Measurements from ENCODE around the gene CYB561A3.

Gene CYB561A3

DNA sequence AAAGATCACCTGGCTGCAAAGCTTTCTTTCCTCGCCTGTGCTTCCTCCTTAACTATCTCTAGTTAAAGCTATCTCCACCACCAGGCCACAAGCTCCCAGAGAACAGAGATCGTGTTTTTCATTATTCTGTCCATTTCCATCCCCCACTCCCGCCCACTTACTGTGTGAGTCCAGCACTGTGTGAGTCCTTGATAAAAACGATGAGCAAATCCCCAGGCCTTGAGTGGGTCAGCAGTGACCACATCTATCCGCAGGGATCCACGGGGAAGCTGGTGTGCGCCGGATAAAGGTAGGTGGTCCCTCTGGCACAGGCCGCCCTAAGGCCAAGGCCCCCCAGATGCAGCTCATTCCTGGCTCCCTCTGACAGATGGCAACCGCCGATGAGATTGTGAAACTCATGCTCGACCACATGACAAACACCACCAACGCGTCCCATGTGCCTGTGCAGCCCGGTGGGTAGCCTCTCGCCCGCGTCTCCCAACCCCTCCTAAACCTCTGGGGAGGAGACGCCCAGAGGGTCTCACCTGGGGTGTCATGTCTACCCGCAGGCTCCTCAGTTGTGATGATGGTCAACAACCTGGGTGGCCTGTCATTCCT, 19.4 kb downstream of the CYB561A3 start:
- no peak for DNase-seq

DNA sequence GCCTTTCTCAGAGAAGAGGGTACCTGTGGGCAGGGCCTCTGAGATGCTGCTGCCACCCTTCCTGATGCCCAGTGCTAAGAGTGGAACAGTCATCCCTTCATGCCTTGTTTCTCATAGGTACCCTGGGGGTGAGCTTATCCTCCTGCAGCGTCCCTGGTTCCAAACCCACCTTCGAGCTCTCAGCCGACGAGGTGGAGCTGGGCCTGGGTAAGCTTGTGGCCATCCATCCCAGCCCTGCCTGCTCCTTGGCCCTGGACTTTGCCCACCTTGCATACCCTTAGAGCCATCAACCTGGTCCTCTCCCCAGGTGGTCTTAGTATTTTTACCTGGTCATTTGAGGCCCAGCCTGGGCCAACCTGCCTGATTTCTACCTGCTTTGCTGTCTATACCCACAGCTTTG, 20.0 kb downstream of the CYB561A3 start:
- DNase-seq, result no peak

DNA sequence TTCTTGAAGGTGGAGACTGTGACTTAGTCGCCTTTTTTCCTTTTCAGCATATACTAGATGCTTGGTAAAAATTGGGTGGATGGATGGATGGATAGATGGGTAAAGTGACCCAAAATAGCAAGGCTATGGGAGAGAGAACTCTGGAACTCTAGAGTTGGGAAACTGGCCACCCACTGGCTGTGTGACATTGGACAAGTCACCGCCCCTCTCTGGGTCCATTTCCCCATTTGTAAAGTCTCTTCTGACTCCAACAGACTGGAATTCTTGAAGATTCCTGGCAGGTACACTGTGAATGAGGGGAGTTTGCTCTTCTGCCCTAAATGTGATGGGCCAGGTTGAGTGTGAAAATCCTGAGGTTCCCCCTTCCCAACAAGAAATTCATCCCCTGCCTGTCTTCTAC, 20.7 kb downstream of the CYB561A3 start:
- DNase-seq, result no peak

DNA sequence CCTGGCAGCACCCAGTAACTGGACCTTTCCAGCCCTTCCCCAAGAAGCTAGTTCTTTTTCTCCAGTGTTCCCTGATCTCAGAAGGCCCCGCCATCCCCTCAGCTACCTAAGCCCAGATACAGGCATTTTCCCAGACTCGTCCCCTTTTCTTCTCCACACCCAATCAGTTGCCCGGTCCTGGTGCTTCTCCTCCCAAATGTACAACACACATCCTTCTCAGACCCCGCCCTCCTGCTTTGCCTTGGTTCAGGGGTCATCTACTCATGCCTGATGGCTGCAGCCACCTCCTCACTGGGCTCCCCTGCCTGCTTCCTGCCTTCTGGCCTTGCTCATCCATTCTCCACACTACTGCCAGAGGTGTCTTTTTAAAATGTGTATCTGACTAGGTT, 22.2 kb downstream of the CYB561A3 start:
- no peak for DNase-seq

DNA sequence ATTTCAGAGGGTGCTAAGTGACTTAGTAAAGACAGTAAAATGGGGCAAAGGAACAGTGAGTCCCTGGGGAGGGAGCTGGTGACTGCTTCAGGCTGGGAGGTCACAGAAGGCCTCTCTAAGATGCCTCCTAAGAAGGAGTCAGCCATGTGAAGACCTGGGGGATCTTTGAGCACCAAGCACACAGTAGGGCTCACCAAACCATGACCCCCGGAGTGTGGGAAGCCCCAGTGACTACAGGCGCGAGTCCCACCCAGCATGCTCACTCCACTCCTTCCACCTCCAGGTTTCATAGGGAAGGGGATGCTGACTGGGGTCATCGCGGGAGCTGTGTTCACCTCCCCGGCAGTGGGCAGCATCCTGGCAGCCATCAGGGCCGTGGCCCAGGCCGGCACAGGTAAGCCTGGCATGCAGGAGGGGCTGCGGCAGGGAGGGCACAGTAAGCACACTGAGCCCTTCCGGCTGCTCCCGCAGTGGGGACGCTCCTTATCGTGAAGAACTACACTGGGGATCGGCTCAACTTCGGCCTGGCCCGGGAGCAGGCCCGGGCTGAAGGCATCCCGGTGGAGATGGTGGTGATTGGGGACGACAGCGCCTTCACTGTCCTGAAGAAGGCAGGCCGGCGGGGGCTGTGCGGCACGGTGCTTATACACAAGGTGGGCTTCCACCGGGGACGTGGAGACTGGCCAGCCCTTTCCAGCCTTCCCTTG, 22.7 kb downstream of the CYB561A3 start:
- no peak for DNase-seq

DNA sequence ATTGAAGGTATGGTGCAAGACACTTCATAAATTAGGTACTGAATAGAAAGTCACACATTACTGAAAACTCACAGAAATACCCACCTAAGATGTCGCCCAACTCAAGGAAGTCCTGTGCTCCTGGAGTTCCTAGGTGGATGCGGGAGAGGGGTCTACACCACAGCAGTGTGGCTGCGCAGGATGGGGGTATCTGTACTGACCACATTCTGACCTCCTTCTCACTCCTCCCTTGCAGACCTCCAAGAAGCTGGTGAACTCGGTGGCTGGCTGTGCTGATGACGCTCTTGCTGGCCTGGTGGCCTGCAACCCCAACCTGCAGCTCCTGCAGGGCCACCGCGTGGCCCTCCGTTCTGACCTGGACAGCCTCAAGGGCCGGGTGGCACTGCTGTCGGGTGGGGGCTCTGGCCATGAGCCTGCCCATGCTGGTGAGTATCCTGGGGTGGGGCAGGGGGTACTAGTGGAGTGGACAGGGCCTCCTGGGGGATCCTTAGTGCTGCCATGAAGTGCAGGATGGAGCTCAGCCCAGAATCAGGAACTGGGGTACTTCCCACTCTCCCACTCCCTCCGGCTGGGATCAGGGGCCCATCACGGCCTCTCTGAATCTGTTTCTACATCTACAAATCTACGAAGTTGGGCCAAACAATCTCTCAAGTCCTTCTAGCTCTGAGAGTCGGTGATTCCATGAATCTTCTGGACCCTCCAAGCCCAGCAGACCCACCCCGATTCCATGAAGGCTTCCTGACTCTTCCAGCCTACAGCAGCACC, 23.8 kb downstream of the CYB561A3 start:
- DNase-seq, result no peak

DNA sequence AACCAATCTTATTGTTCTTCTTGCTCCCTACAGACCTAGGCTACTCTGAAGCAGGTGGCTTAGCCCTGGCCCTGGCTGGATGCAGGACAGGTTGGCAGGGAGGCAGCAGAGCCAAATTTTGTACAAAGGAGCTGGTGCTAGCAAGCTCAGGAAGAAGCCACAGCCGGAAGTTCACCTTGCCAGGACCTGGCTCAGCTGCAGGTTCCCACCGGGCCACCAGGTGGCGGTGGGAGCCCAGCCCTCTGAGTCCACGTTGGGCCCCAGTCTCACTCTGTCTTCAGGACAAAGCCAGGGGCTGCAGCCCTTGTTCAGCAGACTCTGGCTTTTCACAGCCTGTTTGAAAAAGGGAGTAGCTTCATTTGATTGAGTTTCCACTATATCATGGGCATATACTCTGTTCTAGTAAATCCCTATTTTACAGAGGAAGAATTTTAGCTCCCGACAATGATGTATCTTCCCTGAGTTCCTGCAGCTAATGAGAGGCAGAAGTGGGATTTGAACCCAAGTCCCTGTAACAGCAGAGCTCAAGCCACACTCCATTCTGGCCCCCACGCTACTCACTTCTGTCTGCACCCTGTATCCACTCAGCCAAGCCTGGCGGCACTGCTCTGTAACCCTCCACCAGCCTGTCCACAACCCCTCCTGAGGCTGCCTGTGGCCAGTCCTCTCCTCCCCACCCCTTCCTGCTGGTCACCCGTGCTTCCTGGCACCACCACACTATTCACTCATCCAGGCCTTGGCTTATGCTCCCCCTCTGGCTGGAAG, 25.3 kb downstream of the CYB561A3 start:
- DNase-seq, result peak; percentile 78

DNA sequence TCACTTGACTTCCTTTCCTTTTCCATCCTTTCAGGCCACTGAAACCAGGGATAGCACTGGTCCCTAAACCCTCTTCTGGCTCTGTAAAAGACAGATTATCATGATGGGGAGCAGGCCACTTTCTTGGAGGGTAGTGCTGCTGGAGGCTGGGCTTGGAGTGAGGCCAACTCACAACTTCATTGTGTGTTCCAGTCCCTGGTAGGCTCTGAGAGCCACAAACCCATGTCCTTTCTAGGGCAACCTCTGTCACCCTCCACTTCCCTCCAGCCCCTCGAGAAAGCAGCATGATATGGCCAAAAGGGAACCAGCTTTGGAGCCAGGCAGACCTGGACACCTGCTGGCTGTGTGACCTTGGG, 26.3 kb downstream of the CYB561A3 start:
- no peak for DNase-seq

DNA sequence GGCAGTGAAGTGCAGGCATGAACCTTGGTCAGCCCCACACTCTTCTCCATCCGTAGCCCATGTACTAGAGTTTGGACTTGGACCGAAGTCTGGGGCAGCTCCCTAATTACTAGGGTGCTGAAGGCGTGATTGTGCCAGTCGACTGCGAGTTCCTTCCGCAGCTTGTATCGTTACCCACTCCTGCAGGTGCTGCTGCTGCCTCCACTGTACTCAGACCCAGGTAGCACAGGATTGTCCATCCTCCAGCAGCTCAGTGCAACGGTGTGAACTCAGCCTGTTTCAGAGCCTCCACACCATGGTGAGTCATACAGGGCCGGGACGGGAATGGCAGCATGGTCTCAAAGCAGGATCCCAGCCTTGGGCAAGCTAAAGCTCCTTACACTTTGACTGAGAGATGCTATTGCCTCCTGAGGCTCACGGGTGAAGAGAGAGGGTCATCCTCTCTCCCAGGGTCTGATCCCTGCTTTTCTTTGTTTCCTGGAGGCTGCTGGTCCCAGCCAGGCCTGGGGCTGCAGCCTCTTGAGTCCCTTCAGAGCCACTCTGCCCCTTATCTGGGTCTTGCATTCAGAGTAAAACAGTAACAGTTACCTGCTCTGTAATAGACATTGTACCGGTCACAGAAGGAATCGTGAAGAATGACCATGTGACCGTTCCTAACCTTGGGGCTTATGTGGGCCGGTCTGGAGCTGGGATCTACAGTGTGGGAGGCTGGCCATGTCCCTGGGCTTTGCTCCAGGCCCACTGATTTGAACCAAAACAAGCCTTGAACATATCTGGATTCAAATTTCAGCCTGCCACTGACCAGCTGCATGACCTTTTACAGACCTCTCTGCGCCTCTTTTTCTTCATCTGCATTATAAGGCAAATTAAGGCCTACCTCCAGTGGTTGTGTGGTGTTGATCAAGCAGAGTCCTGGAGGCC, 27.0 kb downstream of the CYB561A3 start:
- DNase-seq, result no peak

DNA sequence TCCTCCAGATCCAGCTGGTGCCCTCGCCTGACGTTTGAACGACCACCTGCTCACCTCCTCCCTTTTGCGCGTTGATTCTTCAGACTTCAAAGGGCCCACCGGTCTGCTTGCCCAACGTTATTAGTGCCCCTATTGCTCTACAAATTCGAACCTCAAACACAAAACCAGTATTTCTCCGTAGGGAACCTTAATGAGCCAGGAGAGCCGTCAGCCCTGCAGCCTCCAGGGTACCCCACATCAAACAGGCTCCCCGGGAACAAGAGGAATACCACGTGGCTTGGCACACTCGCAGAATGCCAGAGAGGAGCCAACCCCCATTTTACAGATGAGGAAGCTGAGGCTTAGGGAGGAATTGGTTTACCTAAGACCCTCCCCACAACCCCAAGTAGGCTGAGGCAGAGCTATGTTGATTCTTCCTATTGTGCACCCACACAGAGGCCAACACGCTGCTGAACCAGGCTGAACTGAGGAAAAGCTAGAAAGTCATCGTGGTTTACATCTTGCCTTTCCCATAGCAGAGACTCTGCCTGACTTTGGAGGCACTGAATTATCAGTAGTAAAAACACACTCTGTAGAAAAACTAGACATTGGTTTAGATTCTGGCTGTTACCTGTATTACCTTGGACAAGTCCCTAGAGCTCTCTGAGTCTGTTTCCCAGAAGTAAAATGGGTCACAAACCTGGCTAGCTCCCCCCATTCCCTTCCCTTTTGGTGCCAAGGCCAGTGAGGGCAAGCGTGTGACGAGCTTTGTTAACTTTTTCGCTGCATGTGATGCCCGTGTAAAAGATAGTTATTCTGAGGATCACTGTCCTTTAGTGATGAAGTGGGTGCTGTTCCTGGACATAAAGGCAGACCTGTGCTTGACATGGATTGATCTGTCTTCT, 27.9 kb downstream of the CYB561A3 start:
- no peak for DNase-seq

DNA sequence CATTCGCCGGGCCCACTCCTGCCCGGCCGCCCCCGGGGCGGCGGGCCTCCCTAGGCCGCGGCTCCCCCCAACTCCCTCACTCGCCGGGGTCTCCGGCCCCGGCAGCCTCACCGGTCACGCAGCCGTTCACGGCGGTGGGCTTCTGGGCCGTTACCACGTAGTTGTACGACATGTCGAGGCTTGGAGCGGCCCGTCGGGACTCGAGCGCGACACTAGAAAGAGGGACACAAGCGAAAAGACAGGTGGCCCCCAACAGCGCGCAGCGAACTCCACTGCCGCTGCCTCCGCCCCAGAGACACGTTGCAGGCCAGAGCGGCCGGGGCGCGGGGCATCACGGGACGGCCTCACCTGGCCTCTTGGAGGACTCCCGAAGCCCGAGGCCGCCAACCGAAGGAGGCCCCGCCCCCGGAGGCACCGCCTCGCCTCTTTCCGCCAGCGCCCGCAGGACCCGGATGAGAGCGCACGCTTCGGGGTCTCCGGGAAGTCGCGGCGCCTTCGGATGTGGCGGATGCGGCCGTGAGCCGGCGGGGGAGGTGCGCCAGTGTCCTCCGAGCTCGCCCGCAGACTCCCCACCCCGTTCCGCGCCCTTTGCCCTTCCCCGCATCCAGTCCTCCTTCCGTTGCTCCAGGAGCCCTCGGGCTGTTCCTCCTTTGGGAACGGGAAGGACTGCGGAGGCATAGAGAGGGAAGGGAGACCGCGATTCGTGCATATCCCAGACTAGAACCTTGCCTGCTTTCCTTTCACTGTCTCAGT, 28.7 kb downstream of the CYB561A3 start, which contains the start of the genes DDB1 and TKFC:
TSS of gene DDB1 (minus strand) at position 309 of the 753 bp plus-strand sequence. CDS start at position 172, 137 bp downstream.
TSS of gene TKFC (plus strand) at position 432 of the 753 bp plus-strand sequence. CDS start 1,501 bp downstream, outside the sequence.
- DNase-seq, result peak; percentile 96

DNA sequence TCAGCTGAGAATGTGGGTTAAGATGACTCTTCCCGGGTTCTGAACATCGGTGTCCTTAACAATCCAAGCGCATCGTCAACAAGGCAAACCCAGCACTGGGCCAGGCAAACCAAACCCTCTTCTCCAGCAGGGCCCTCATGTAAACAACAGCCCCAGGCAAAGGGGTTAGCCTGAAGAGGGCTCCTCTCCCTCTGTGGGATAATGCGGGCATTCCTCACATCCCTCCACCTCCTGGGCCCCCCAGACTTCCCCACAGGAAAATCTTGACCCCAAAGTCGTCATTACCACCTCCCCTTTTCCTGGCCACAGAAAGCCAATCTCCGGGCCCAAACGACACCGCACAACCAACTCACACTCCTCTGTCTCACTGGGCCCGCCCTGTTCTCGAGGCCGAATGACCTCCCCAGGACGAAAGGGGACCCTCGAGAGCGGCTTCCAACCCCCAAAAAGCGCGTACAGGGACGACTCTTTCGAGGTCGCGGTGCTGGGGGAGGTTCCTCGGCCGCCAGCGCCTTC, 29.3 kb downstream of the CYB561A3 start:
- DNase-seq, result peak; percentile 3

DNA sequence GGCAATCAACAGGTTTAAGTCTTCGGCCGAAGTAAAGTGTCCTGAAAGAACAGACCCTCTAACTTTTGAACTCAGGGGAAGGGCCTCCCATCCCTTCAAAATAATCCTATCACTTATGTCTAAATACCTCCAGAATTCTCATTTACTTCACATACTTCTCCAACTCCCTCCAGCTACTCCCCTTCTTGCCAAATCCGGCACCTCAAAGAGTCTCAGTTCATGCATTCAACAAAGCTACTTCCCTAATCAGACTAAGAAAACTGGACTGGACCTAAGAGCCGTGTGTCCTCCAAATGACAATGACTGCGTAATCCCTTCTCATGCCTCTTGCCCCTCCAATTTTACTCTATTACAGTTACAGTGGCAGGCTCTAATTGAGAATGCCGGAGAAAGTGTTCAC, 30.0 kb downstream of the CYB561A3 start:
- DNase-seq, result no peak

DNA sequence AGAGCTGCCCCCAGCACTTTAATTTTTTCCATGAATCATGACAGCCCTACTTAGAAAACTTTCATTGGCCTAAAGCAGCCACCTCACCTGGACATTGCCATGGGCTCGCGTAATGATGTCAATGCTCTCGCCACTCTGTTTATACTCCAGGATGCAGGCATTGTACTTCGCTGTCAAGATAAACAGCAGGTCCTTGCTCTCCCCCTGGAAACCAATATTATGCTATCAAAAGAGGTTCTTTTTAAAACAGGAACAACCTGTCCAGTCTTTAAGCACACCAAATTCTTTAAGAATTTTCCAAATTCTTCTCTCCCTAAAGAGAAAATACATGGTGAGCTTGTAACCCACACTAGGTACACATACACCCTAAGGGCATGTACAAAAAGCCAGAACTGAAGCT, 31.8 kb downstream of the CYB561A3 start:
- DNase-seq, result no peak

DNA sequence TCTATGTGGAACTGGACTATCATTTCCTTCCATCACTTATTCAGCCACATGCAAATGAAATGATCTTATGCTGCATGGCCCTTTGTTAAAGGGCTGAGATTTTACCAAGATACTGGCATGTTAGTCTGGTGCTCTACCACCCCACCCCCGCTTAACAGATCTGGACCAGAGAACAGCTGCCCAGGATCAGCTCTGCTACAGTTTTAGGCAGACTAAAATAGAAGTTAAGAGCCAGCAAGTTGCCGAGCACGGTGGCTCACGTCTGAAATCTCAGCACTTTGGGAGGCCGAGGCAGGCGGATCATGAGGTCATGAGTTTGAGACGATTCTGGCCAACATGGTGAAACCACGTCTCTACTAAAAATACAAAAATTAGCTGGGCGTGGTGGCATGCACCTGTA, 33.3 kb downstream of the CYB561A3 start:
- no peak for DNase-seq

DNA sequence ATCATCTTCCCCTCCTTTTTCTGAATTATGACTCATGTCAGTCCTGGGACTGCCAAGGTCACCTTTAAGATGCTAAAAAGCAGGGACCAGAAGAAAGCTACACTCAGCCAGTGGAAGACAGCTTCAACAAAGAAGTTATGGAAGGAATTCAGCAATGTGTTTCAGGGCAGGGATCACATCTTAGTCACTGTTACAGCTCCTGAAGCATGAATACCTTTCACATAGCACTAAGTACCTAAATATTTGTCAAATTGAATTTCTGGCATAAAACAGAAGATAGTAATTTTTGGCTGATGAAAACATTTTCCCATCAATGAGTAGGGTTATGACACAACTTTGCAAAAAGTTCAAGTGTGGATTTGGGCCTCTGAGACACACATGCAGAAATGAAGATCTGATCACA, 34.0 kb downstream of the CYB561A3 start:
- DNase-seq, result no peak

DNA sequence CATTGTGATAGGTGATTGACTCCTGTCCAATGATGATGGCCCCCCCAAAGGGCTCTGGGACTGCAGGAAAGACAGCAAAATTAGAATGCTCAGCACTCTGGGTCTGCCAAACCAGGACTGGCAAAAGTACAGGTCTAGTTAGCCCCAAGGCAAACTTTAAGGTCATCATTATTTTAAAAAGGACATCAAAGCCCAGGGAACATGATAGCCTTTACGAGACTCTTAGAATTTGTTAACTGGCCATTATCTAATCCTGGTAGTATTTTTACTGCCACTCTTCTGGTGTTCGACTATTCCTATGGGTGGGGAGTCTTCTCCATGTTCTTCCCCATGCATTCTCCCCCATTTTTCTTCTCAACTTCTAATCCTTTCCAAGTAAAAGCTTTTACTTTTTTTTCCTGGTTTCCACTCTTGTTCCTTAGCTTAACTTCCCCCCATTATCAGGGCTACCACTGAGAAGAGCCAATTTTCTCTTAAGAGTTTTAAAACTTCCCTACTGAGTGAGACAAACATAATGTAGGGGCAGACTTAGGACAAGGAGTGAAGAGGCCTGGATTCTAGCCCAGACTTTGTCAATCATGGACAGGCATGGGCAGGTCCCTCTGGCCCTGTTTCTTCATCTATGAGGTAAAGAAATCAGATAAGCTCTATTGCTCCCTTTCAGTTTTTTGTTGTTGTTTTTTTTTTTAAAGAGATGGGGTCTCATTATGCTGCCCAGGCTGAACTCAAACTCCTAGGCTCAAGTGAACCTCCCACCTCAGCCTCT, 35.9 kb downstream of the CYB561A3 start:
- DNase-seq, result no peak

DNA sequence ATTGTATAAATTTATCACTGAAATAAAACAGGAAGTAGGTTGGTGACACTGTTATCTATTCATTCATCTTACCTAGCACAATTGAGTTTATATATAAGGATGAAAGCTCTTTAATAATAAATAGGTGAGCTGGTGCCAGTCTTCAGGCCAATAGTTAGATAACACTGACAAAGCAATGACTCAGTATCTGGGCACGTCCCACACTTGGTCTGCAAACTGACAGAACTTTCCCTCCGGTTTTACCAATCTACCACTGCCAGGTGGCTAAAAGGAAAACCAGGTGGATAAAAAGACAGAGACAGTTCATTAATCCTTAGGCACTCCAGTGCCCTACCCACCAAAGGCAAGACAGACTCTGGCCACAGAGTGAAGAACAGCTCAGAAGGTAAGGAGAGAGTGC, 46.4 kb downstream of the CYB561A3 start:
- DNase-seq, result no peak

DNA sequence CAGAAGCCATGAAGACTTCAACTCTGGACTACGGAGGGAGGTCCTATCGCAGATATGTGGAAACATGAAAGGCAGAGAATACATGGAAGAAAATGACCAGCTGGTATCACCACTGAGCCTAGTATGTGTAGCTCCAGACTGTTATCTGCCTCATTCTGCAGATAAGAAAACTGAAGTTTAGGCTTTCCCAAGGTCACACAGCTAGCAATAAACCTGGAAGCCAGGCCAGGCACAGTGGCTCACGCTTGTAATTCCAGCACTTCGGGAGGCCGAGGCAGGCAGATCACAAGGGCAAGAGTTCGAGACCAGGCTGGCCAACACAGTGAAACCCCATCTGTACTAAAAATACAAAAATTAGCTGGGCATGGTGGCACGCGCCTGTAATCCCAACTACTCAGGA, 50.9 kb downstream of the CYB561A3 start:
- no peak for DNase-seq

Data from activated effector memory CD4-positive, alpha-beta T cell treated with Interleukin-2 at 50 U/mL for 16 hours (primary cell).